Measurements from ENCODE around the gene GHRL. TPM values are rescaled to one million over a fixed set of nuclear protein-coding genes. Genes with fewer than 3 reads are reported as not detected.
A peak's percentile ranks its signal among the peaks of the same experiment; 100 is the strongest.

The GHRL gene
- total RNA-seq, 2 experiments from 2014 or later: 0.32 to 0.42 TPM

- TF ChIP-seq CTCF (conservative IDR thresholded peaks at IDR 0.05; ENCODE audit: low read length) (no peak), EZH2phosphoT487 (IDR thresholded peaks at IDR 0.05; ENCODE audit: borderline replicate concordance, low read depth, low read length) (no peak)
Measured at GRCh38 chr3:10249833-10250232, 42.9 kb downstream of the GHRL start.

DNA sequence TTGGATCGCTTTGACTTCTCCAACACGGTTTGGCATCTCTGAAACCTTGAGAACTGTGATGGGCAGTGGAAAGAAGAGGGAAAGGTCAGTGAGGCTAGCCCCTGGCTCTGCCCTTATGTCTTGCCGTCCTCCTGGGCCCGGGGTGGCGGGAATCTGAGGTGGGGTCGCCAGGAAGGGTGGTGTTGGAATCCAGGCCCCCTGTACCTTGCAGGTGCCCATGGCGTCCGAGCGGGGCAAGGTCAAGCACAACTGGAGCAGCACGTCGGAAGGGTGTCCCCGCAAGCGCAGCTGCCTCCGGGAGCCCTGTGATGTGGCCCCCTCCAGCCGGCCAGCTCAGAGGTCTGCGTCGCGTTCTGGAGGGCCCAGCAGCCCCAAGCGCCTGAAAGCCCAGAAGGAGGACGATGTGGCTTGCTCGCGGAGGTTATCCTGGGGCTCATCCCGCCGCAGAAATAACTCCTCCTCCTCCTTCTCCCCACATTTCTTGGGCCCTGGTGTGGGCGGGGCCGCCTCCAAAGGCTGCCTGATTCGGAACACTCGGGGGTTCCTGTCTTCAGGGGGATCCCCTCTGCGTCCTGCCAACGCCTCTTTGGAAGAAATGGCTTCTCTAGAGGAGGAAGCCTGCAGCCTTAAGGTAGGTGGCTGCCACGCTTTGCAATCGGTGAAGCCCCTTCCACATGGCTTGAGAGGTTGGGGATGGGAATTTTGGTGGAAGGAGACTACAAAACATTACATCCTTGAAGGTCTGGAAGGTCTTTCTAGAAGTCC is 43.6 kb downstream of the GHRL start:
- H3K9me2 ChIP-seq (ENCODE audit: insufficient read depth, low read length): no peaks in the 10 kb centered on the region
- H3K27ac ChIP-seq (ENCODE audit: low read depth, low read length, poor library complexity, severe bottlenecking): peak overlapping the region; percentile 82
- intact Hi-C loops (cut with micrococcal nuclease; ENCODE audit: unreplicated experiment): loop anchor here (1.0 to 2.0 kb wide), 5 partner anchors 23 to 263 kb away; partner anchors contain the start of genes EMC3, FANCD2 and SEC13
- H3K9me3 ChIP-seq (ENCODE audit: low read length): peaks cover 22% of the 10 kb centered on the region; the same call in 1 of the 2 replicates
- ChIA-PET CTCF (ENCODE audit: unreplicated experiment) (interaction anchor here (0.8 kb wide), 1 partner anchor 819 kb away, joined by 3 read pairs; no protein-coding TSS in a partner anchor), POLR2A (interaction anchor here (1.2 to 1.9 kb wide), 2 partner anchors 14 to 54 kb away, joined by 4 to 8 read pairs; no protein-coding TSS in a partner anchor)
- H2AFZ ChIP-seq (ENCODE audit: low read length): peak overlapping the region; percentile 13; the same call in 1 of the 2 replicates
- H4K20me1 ChIP-seq (ENCODE audit: insufficient read depth, low read length): peaks cover 16% of the 10 kb centered on the region; the same call in 1 of the 2 replicates
- peaks cover 21% of the 10 kb centered on the region for H3K4me1 ChIP-seq (ENCODE audit: insufficient read depth, low read length, poor library complexity, severe bottlenecking)
- BruUV-seq (replicated peaks): no TSS peak
- H3K4me3 ChIP-seq (ENCODE audit: low read depth, low read length, poor library complexity, severe bottlenecking): peak overlapping the region; percentile 88
- H3K36me3 ChIP-seq (ENCODE audit: insufficient read depth, low read length): peaks cover 55% of the 10 kb centered on the region
- peaks cover 52% of the 10 kb centered on the region for H3K79me2 ChIP-seq (ENCODE audit: insufficient read depth, low read depth, low read length)
- peak overlapping the region; percentile 95 for H3K4me2 ChIP-seq (ENCODE audit: low read length)
- peak; percentile 48 for DNase-seq (ENCODE audit: low spot score)
- no peak for TF ChIP-seq CTCF (conservative IDR thresholded peaks at IDR 0.05; ENCODE audit: low read length)
- no peak for TF ChIP-seq EZH2phosphoT487 (IDR thresholded peaks at IDR 0.05; ENCODE audit: borderline replicate concordance, low read depth, low read length)

More at GRCh38 chr3:10249833-10250232, 42.9 kb downstream of the GHRL start:
- peak overlapping the region; percentile 88 for H3K4me3 ChIP-seq (ENCODE audit: low read depth, low read length, poor library complexity, severe bottlenecking)
- H3K27ac ChIP-seq (ENCODE audit: low read depth, low read length, poor library complexity, severe bottlenecking): peak overlapping the region; percentile 82
- H3K4me1 ChIP-seq (ENCODE audit: insufficient read depth, low read length, poor library complexity, severe bottlenecking): peaks cover 21% of the 10 kb centered on the region
- H3K9me3 ChIP-seq (ENCODE audit: low read length): peaks cover 15% of the 10 kb centered on the region; the same call in 1 of the 2 replicates
- peaks cover 57% of the 10 kb centered on the region for H3K36me3 ChIP-seq (ENCODE audit: insufficient read depth, low read length)
- H4K20me1 ChIP-seq (ENCODE audit: insufficient read depth, low read length): peaks cover 16% of the 10 kb centered on the region; the same call in 1 of the 2 replicates
- ChIA-PET POLR2A (no interaction called here), CTCF (ENCODE audit: unreplicated experiment) (no interaction called here)
- H3K79me2 ChIP-seq (ENCODE audit: insufficient read depth, low read depth, low read length): peaks cover 58% of the 10 kb centered on the region
- no peak overlapping the region for H2AFZ ChIP-seq (ENCODE audit: low read length)
- peak overlapping the region; percentile 95 for H3K4me2 ChIP-seq (ENCODE audit: low read length)
- no peak for DNase-seq (ENCODE audit: low spot score)
- BruUV-seq (replicated peaks): no TSS peak
- intact Hi-C loops (cut with micrococcal nuclease; ENCODE audit: unreplicated experiment): loop anchor here (2.0 kb wide), 3 partner anchors 71 to 223 kb away; partner anchors contain the start of genes FANCD2 and SEC13
- H3K9me2 ChIP-seq (ENCODE audit: insufficient read depth, low read length): no peaks in the 10 kb centered on the region
